K562 (cell line): Measurements from ENCODE around the gene SRPK2. TPM values are rescaled to one million over a fixed set of nuclear protein-coding genes. Genes with fewer than 3 reads are reported as not detected.

Experiments
- ATAC-seq: fragments of 200-7000 bp; cut with Tn5 transposase; 3 replicates; pipeline ENCODE4 v1.9.1; 2020; ENCODE audit warnings: moderate library complexity
- BruUV-seq: library from RNA; stranded (reverse); fragments of 400-500 nt; replicated peaks from 2 replicates; lab custom pipeline; 2021; lab: Mats Ljungman, UMichigan
- CTCF ChIA-PET: fragments of 300-600 bp; formaldehyde crosslinking; extraction: SDS; loops from one replicate; lab custom pipeline; 2021; ENCODE audit warnings: low intra/inter-chr PET ratio; lab: Yijun Ruan, JAX
- POLR2A ChIA-PET: fragments of 300-600, 350-650 bp; sonication (Branson Sonifier 250); formaldehyde crosslinking; extraction: SDS; loops from one replicate; lab custom pipeline; 2021; ENCODE audit warnings: antibody characterized with exemption, inconsistent platforms; lab: Yijun Ruan, JAX
- DNase-seq, 4 experiments: peaks; one replicate each; pipeline versions ENCODE4 v3.0.0 to v3.0.0-alpha.2; 2011 to 2018; ENCODE audit warnings: low spot score in 3 of 4, mixed read lengths in 3 of 4; ENCODE audit errors: extremely low read depth in 1 of 4
- FAIRE-seq: peaks from 2 replicates; lab custom pipeline; 2011; peaks lifted over from hg19 to GRCh38; lab: Jason Lieb, UNC
- H2AFZ ChIP-seq: 2 replicates; pipeline ENCODE4 v1.6.0; 2011; ENCODE audit warnings: low read depth, low read length, control low read depth, inconsistent platforms
- H3K27ac ChIP-seq: fragments of 200-600 bp; 3 replicates; pipeline ENCODE4 v1.8.0; 2011; ENCODE audit warnings: low read depth, mild to moderate bottlenecking, control low read depth, inconsistent platforms, low read length, moderate library complexity, mixed read lengths; ENCODE audit errors: extremely low read depth
- H3K27me3 ChIP-seq, 2 experiments: fragments of 300-600 bp in 1 of 2; 2 replicates in 1 of 2; 3 replicates in 1 of 2; pipeline versions ENCODE4 v1.6.0 to v1.8.0; 2011; ENCODE audit warnings: inconsistent platforms in 2 of 2, low read length in 2 of 2, mild to moderate bottlenecking in 1 of 2, mixed read lengths in 1 of 2, moderate library complexity in 1 of 2; ENCODE audit not compliant: control insufficient read depth in 2 of 2, insufficient read depth in 2 of 2
- H3K36me3 ChIP-seq: fragments of 300-600 bp; 3 replicates; pipeline ENCODE4 v1.8.0; 2011; ENCODE audit warnings: mild to moderate bottlenecking, low read length, inconsistent platforms; ENCODE audit not compliant: control insufficient read depth, insufficient read depth
- H3K4me1 ChIP-seq, 2 experiments: fragments of 200-600 bp in 1 of 2; replicated peaks in 1 of 2; 2 replicates in 1 of 2; 3 replicates in 1 of 2; pipeline versions ENCODE4 v1.5.1 to v1.8.0; 2011; ENCODE audit warnings: inconsistent platforms in 2 of 2, low read length in 2 of 2, mild to moderate bottlenecking in 1 of 2, mixed read lengths in 1 of 2, moderate library complexity in 1 of 2; ENCODE audit not compliant: control insufficient read depth in 2 of 2, insufficient read depth in 2 of 2
- H3K4me2 ChIP-seq: 2 replicates; pipeline ENCODE4 v1.6.1; 2011; ENCODE audit warnings: low read length, control low read depth, inconsistent platforms, mixed read lengths; ENCODE audit not compliant: insufficient read depth
- H3K4me3 ChIP-seq: fragments of 200-600 bp; sonication (generic), shearing (Covaris generic); 2 replicates; pipeline ENCODE4 v1.5.1; 2016; ENCODE audit warnings: control low read depth, inconsistent platforms
- H3K79me2 ChIP-seq: fragments of 200-600 bp; 3 replicates; pipeline ENCODE4 v1.8.0; 2011; ENCODE audit warnings: low read length, inconsistent platforms; ENCODE audit not compliant: control insufficient read depth, insufficient read depth
- H3K9ac ChIP-seq, 2 experiments: 2 replicates each; pipeline versions ENCODE4 v1.6.0 to v1.6.1; 2011; ENCODE audit warnings: low read depth in 2 of 2, low read length in 2 of 2, control low read depth in 1 of 2, inconsistent platforms in 1 of 2, mild to moderate bottlenecking in 1 of 2, mixed read lengths in 1 of 2; ENCODE audit not compliant: insufficient read depth in 1 of 2
- H3K9me1 ChIP-seq: one replicate; pipeline ENCODE4 v1.6.0; 2011; ENCODE audit warnings: inconsistent platforms, mild to moderate bottlenecking, low read length, moderate library complexity; ENCODE audit not compliant: control insufficient read depth, insufficient read depth
- H3K9me3 ChIP-seq: replicated peaks from 2 replicates; pipeline ENCODE4 v1.5.1; 2011; ENCODE audit warnings: low read depth, low read length, inconsistent platforms; ENCODE audit not compliant: control insufficient read depth, insufficient read depth
- H4K20me1 ChIP-seq: replicated peaks from 2 replicates; pipeline ENCODE4 v1.6.1; 2011; ENCODE audit warnings: low read length, inconsistent platforms, mixed read lengths; ENCODE audit not compliant: control insufficient read depth, insufficient read depth
- CBX1 ChIP-seq: sonication (generic); IDR thresholded peaks from 2 replicates; pipeline ENCODE4 v1.6.1; 2016; ENCODE audit warnings: antibody characterized with exemption, low read depth, mild to moderate bottlenecking
- GTF2E2 ChIP-seq: fragments of 200-800 bp; sonication (Bioruptor generic); IDR thresholded peaks from 2 replicates; pipeline ENCODE4 v1.6.1; 2016; ENCODE audit warnings: missing genetic modification characterization, missing compliant biosample characterization
- HES1 ChIP-seq: fragments of 450-650 bp; IDR thresholded peaks from 2 replicates; pipeline ENCODE4 v1.6.1; 2016; ENCODE audit warnings: low read depth, mild to moderate bottlenecking, moderate library complexity
- HNRNPLL ChIP-seq: fragments of 200-400 bp; formaldehyde crosslinking; IDR thresholded peaks from 2 replicates; pipeline ENCODE4 v1.6.1; 2017; ENCODE audit warnings: low read length, low read depth, mild to moderate bottlenecking; ENCODE audit not compliant: poor library complexity, severe bottlenecking
- IRF9 ChIP-seq: fragments of 450-650 bp; IDR thresholded peaks from 2 replicates; pipeline ENCODE4 v1.6.1; 2016; ENCODE audit warnings: missing biosample characterization, missing genetic modification characterization
- MBD2 ChIP-seq: sonication (generic); IDR thresholded peaks from 2 replicates; pipeline ENCODE4 v1.6.1; 2016; ENCODE audit warnings: low read depth, borderline replicate concordance
- MECOM ChIP-seq: fragments of 250-450 bp; sonication (Bioruptor Pico); IDR thresholded peaks from 2 replicates; pipeline ENCODE4 v1.8.0; 2022; ENCODE audit warnings: inconsistent platforms
- ZNF280B ChIP-seq: fragments of 250-450 bp; sonication (Bioruptor Pico); IDR thresholded peaks from 2 replicates; pipeline ENCODE4 v1.5.1; 2021; ENCODE audit warnings: mild to moderate bottlenecking
- ZNF449 ChIP-seq: fragments of 250-450 bp; sonication (Bioruptor Pico); IDR thresholded peaks from 2 replicates; pipeline ENCODE4 v1.8.0; 2022; ENCODE audit warnings: moderate library complexity, mild to moderate bottlenecking, inconsistent platforms
- WGBS: fragments of 100-300 bp; shearing (Covaris generic); methylation state at CpG from one replicate; pipeline ENCODE4 v1.1.6; 2016; ENCODE audit warnings: low coverage, mixed read lengths; ENCODE audit not compliant: insufficient coverage; ENCODE audit errors: missing lambda C conversion rate; 5-methylcytosine and 5-hydroxymethylcytosine counted together
- in situ Hi-C: fragments of 300-500 bp; cut with MboI; formaldehyde crosslinking; loops from 4 replicates; pipeline ENCODE4 v1.15.0; 2018; ENCODE audit warnings: inconsistent platforms, mixed read lengths
- intact Hi-C: fragments of 100-400 bp; cut with micrococcal nuclease; formaldehyde crosslinking; loops from 2 replicates; pipeline ENCODE4 v1.14.2; 2022
- polyA plus RNA-seq, 8 experiments: library from polyadenylated mRNA; depleted of rRNA in 4 of 8; stranded (reverse) in 5 of 8; unstranded in 3 of 8; fragments of >200 nt; fragmentation: Nextera tagmentation in 2 of 8; fragmentation: Illumina TruSeq in 1 of 8; extraction: Ambion mirVana in 2 of 8; extraction: Trizol in 1 of 8; gene quantifications; 2 replicates each; pipeline versions ENCODE4 v1.2.1 to v1.2.3, GENCODE V29; 2011 to 2014; ENCODE audit warnings: inconsistent platforms in 1 of 8, missing spikeins in 1 of 8
- total RNA-seq, 7 experiments: library from RNA; depleted of rRNA in 6 of 7; stranded (reverse); fragments of >200 nt in 6 of 7; fragmentation: Illumina TruSeq in 2 of 7; extraction: Trizol in 2 of 7; gene quantifications; 2 replicates each; pipeline versions ENCODE4 v1.2.1 to v1.2.3, GENCODE V29; 2011 to 2021; ENCODE audit warnings: low replicate concordance in 1 of 7

SRPK2 gene
- total and polyA plus RNA-seq, 9 of the 15 experiments (the other 6 are each of a cell fraction or from before 2014, with no cell fraction given): 21.5 to 44.7 (median 33.3) TPM

- no peaks in the 10 kb centered on the region for H3K36me3 ChIP-seq
- H3K4me2 ChIP-seq: no peak overlapping the region
- ATAC-seq (peak; percentile 25; the same call in 2 of the 3 replicates), DNase-seq (no peak), FAIRE-seq (no peak)
- no peaks in the 10 kb centered on the region for H3K9me1 ChIP-seq
- no peak for TF ChIP-seq ZNF449
- 0 out of 2 replicates have a peak, but pooled peaks have one; percentile 21 for TF ChIP-seq MECOM (CRISPR knock-in tag)
- in situ Hi-C loops: no loop called here
- H3K4me1 ChIP-seq: peaks cover 0 to 3% of the 10 kb centered on the region in 2 experiments; a peak in 3 of 5 replicates
- no peak overlapping the region for H3K4me3 ChIP-seq
- H3K27ac ChIP-seq: no peak overlapping the region
- BruUV-seq: no TSS peak
- H3K79me2 ChIP-seq: peaks cover 25% of the 10 kb centered on the region
- H3K9me3 ChIP-seq: no peaks in the 10 kb centered on the region
- H3K9ac ChIP-seq: no peak overlapping the region
- no peaks in the 10 kb centered on the region for H3K27me3 ChIP-seq
- CTCF ChIA-PET: no interaction called here
- POLR2A ChIA-PET: interaction anchor here (0.9 to 1.8 kb wide), 2 partner anchors 12 to 15 kb away, joined by 3 to 5 read pairs; no protein-coding TSS in a partner anchor
- WGBS: 60% methylated on average over 5 of the region's 5 CpGs
- H2AFZ ChIP-seq: no peak overlapping the region
- intact Hi-C loops: no loop called here
- H4K20me1 ChIP-seq: no peaks in the 10 kb centered on the region; the same call in 1 of the 2 replicates
Measured at GRCh38 chr7:105238198-105238765, 150.4 kb downstream of the SRPK2 start.

GRCh38 chr7:105234886-105235285 is 153.8 kb downstream of the SRPK2 start:
- Histone ChIP-seq H3K9ac (no peak overlapping the region), H3K9me1 (no peaks in the 10 kb centered on the region), H3K4me1 (peaks cover 6 to 8% of the 10 kb centered on the region in 2 experiments; a peak in 3 of 5 replicates), H3K4me2 (no peak overlapping the region), H2AFZ (no peak overlapping the region), H3K4me3 (no peak overlapping the region), H3K79me2 (peaks cover 26% of the 10 kb centered on the region), H3K27me3 (no peaks in the 10 kb centered on the region), H3K27ac (no peak overlapping the region), H3K9me3 (no peaks in the 10 kb centered on the region), H4K20me1 (no peaks in the 10 kb centered on the region; the same call in 1 of the 2 replicates), H3K36me3 (no peaks in the 10 kb centered on the region)
- ChIA-PET CTCF (no interaction called here), POLR2A (no interaction called here)
- FAIRE-seq: no peak
- no TSS peak for BruUV-seq
- 55% methylated on average over 4 of the region's 4 CpGs for WGBS
- in situ Hi-C loops (no loop called here), intact Hi-C loops (no loop called here)
- no peak for DNase-seq
- TF ChIP-seq MBD2 (no peak), HNRNPLL (no peak), CBX1 (no peak), ZNF280B (CRISPR knock-in tag) (no peak), GTF2E2 (tag) (no peak), IRF9 (tag) (no peak), HES1 (no peak)
- peak; percentile 29; the same call in 2 of the 3 replicates for ATAC-seq
